Neural cell (in vitro differentiated cells): ENCODE results near the gene KRT14. TPM values are rescaled to one million over a fixed set of nuclear protein-coding genes. Genes with fewer than 3 reads are reported as not detected.
"Not testable (repeated sequence)": the region's sequence is repeated elsewhere in the genome, so short reads cannot be mapped to it uniquely, and the experiment has no call there.

Experiments
- H2AFZ ChIP-seq: fragments of 200-600, 300-800 bp; sonication (generic), shearing (Covaris generic); 2 replicates; pipeline ENCODE4 v1.6.0; 2014; ENCODE audit warnings: low read depth, mild to moderate bottlenecking, antibody characterized with exemption, low read length, moderate library complexity
- H3F3A ChIP-seq: fragments of 200-600 bp; shearing (Covaris generic); 2 replicates; pipeline ENCODE4 v1.6.1; 2016; ENCODE audit warnings: mild to moderate bottlenecking, moderate library complexity, mixed read lengths, antibody characterized with exemption, low read length; ENCODE audit not compliant: insufficient read depth, poor library complexity, severe bottlenecking
- H3K27ac ChIP-seq: fragments of 200-600, 300-800 bp; sonication (generic), shearing (Covaris generic); 2 replicates; pipeline ENCODE4 v1.5.1; 2014; ENCODE audit warnings: mild to moderate bottlenecking, low read length, moderate library complexity
- H3K27me3 ChIP-seq: fragments of 300-800, 200-600 bp; sonication (generic), shearing (Covaris generic); 2 replicates; pipeline ENCODE4 v1.6.0; 2014; ENCODE audit warnings: mild to moderate bottlenecking, low read depth, low read length, moderate library complexity; ENCODE audit not compliant: insufficient read depth
- H3K36me3 ChIP-seq: fragments of 300-800, 200-600 bp; sonication (generic), shearing (Covaris generic); 2 replicates; pipeline ENCODE4 v1.5.1; 2014; ENCODE audit warnings: mild to moderate bottlenecking, antibody characterized with exemption, low read length, moderate library complexity; ENCODE audit not compliant: insufficient read depth
- H3K4me2 ChIP-seq: fragments of 300-800, 200-600 bp; sonication (generic), shearing (Covaris generic); 2 replicates; pipeline ENCODE4 v1.6.0; 2014; ENCODE audit warnings: mild to moderate bottlenecking, low read length
- H3K4me3 ChIP-seq: fragments of 300-800, 200-600 bp; sonication (generic), shearing (Covaris generic); 2 replicates; pipeline ENCODE4 v1.5.1; 2014; ENCODE audit warnings: mild to moderate bottlenecking, low read length, moderate library complexity
- H3K79me2 ChIP-seq: fragments of 200-600 bp; shearing (Covaris generic); replicated peaks from 2 replicates; pipeline ENCODE4 v1.6.0; 2014; ENCODE audit warnings: mild to moderate bottlenecking, low read length, moderate library complexity; ENCODE audit not compliant: insufficient read depth
- H3K9ac ChIP-seq: fragments of 300-800, 200-600 bp; sonication (generic), shearing (Covaris generic); 2 replicates; pipeline ENCODE4 v1.6.1; 2016; ENCODE audit warnings: mild to moderate bottlenecking, low read length, mixed read lengths
- H3K9me2 ChIP-seq: fragments of 200-600 bp; shearing (Covaris generic); 2 replicates; pipeline ENCODE4 v1.6.1; 2016; ENCODE audit warnings: mild to moderate bottlenecking, low read length, mixed read lengths; ENCODE audit not compliant: insufficient read depth
- H3K9me3 ChIP-seq: fragments of 200-600, 300-800 bp; sonication (generic), shearing (Covaris generic); 2 replicates; pipeline ENCODE4 v1.6.1; 2016; ENCODE audit warnings: mild to moderate bottlenecking, mixed run types, low read length, moderate library complexity, mixed read lengths
- H4K20me1 ChIP-seq: fragments of 200-600 bp; shearing (Covaris generic); 2 replicates; pipeline ENCODE4 v1.6.1; 2016; ENCODE audit warnings: mild to moderate bottlenecking, mixed run types; ENCODE audit not compliant: insufficient read depth
- EP300 ChIP-seq: fragments of 450-650 bp; conservative IDR thresholded peaks from 2 replicates; pipeline ENCODE4 v1.6.1; 2014; ENCODE audit warnings: antibody characterized with exemption, mild to moderate bottlenecking, moderate library complexity; ENCODE audit not compliant: poor library complexity, severe bottlenecking
- EZH2 ChIP-seq: fragments of 200-600, 300-800 bp; shearing (Covaris generic), sonication (generic); IDR thresholded peaks from 2 replicates; pipeline ENCODE4 v1.6.1; 2014; ENCODE audit warnings: antibody characterized with exemption, low read length, borderline replicate concordance, mild to moderate bottlenecking; ENCODE audit not compliant: insufficient read depth, poor library complexity, severe bottlenecking
- MXI1 ChIP-seq: fragments of 450-650 bp; conservative IDR thresholded peaks from 2 replicates; pipeline ENCODE4 v1.6.1; 2014; ENCODE audit warnings: antibody characterized with exemption, mild to moderate bottlenecking; ENCODE audit not compliant: poor library complexity, severe bottlenecking
- POLR2AphosphoS5 ChIP-seq: IDR thresholded peaks from 2 replicates; pipeline ENCODE4 v1.6.1; 2012
- SMC3 ChIP-seq: fragments of 450-650 bp; conservative IDR thresholded peaks from 2 replicates; pipeline ENCODE4 v1.6.1; 2014; ENCODE audit warnings: antibody characterized with exemption, mild to moderate bottlenecking, moderate library complexity; ENCODE audit not compliant: poor library complexity
- TAF1 ChIP-seq: IDR thresholded peaks from 2 replicates; pipeline ENCODE4 v1.6.1; 2012; ENCODE audit warnings: low read depth
- polyA plus RNA-seq: library from polyadenylated mRNA; depleted of rRNA; stranded (reverse); fragments of >200 nt; gene quantifications from 2 replicates; pipeline ENCODE4 v1.2.3, GENCODE V29; 2014
- TF ChIP-seq, protein P1 (sequence below): fragments of 450-650 bp; IDR thresholded peaks from 2 replicates; pipeline ENCODE4 v1.5.1; 2014; ENCODE audit warnings: antibody characterized with exemption, mild to moderate bottlenecking, moderate library complexity; ENCODE audit not compliant: poor library complexity, severe bottlenecking
- TF ChIP-seq, protein P2 (sequence below): IDR thresholded peaks from 2 replicates; pipeline ENCODE4 v1.6.1; 2012; ENCODE audit warnings: borderline replicate concordance

Gene KRT14
- polyA plus RNA-seq, 1 donor from 2014 or later, result not detected

DNA sequence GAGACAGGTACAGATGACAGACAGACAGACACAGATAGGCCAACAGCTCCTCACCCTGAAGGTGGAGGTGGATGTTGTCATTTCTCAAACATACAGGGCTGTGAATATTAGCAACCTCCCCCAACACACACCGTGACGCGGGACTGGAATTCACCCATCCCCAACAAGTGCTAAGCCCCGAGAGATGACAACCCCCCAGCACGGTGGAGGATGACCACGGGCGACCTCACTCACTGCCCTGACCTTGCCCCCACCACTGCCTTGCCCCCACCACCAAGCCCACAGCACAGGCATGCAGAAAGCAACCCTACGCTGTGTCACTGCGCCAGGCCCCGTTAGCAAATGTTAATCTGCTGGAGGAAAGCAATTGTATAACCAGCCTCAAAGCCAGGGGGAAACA is 42.6 kb upstream of the KRT14 start:
- Histone ChIP-seq H3K36me3 (no peaks in the 10 kb centered on the region), H3K9ac (no peak overlapping the region), H3K4me2 (no peak overlapping the region), H3K27ac (no peak overlapping the region), H2AFZ (no peak overlapping the region), H4K20me1 (no peaks in the 10 kb centered on the region), H3K9me2 (no peaks in the 10 kb centered on the region), H3K4me3 (no peak overlapping the region), H3F3A (no peaks in the 10 kb centered on the region), H3K79me2 (no peaks in the 10 kb centered on the region), H3K27me3 (no peaks in the 10 kb centered on the region), H3K9me3 (no peaks in the 10 kb centered on the region)
- TF ChIP-seq TAF1, result no peak
- no peak for TF ChIP-seq EP300
- TF ChIP-seq MXI1, result no peak

DNA sequence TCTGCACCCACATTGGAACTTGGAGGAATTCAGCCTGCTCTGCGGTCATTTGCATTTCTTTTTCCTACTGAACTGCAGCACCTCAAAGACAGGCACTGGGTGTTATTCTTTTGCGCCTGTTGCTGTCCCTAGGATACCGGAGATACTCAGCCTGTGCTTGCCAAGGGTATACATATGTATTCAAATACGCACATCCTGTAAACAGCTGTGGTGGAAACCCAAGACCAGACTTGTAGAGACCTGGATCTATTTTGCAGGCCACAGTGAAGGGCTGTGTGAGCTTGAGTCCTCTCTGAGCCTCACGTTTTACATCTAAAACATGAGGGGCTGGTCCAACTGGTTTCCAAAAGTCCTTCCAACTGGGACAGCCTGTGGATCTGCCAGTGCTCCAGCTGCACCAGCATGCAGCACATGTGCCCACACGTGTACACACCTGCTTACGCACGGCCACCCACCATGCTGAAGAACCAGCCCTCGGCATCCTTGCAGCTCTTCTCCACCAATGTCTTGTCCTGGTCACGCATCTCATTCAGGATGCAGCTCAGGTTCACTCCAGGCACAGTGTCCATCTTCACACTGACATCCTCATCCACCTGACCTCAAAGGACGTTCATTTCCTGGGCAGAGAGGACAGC is 42.0 kb upstream of the KRT14 start:
- H3K36me3 ChIP-seq, H3K9me3 ChIP-seq, H3K4me2 ChIP-seq, H4K20me1 ChIP-seq, H3K79me2 ChIP-seq, H3K27ac ChIP-seq, H3F3A ChIP-seq, H3K9me2 ChIP-seq, H3K9ac ChIP-seq, H3K27me3 ChIP-seq, H3K4me3 ChIP-seq, H2AFZ ChIP-seq: not testable (repeated sequence)

DNA sequence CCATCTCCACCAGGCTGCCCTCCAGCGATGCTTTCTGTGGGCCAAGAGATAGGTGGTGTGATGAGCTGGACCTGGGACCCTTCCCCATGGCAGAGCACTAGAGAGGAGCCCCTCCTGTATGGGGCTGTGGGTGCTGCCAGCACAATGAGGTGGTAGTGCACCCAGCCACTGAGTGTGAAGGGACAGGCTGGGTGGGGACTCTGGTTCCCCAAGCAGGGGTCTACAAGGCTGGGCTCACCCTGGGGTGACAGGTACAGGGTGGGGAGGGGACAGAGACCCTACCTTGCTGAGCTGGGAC is 41.3 kb upstream of the KRT14 start:
- not testable (repeated sequence) for H3K4me3 ChIP-seq, H3K27ac ChIP-seq, H2AFZ ChIP-seq, H3K9ac ChIP-seq, H3F3A ChIP-seq, H3K9me3 ChIP-seq, H3K36me3 ChIP-seq, H3K4me2 ChIP-seq, H3K27me3 ChIP-seq, H3K79me2 ChIP-seq, H3K9me2 ChIP-seq, H4K20me1 ChIP-seq

DNA sequence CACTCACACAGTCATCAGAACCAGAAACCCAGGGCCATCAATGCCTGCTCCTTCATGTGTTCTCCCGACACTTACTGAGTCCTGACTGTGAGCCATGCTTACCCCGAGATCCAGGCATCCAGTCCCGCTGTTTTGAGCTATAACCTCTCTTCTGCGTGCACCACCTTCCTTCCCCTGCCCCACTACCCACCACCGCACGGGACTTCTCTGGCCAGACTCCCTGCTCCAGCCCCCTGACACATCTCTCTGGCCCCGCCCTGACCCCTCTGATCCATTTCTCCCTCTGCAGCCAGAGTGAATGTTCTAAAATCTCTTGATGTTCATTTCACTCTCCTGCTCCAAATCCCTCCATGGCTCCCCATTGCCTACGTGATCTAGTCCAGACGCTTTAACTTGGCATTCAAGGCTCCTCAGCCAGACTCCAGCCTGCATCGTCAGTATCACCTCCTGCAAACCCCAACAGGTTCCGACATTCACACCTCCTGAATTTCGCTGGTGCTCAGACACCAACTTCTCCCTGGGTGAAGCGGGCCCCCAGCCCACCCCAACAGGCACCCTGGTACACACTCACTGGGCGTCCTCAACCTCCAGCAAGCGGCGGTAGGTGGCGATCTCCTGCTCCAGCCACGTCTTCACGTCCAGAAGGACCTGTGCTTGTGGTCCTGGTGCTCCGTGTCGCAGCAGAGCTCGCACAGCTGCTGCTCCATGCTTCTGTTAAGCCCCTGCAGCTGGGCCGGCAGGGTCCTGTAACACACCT is 40.8 kb upstream of the KRT14 start:
- no peak overlapping the region for H3K27ac ChIP-seq
- no peaks in the 10 kb centered on the region for H3F3A ChIP-seq
- no peaks in the 10 kb centered on the region for H3K79me2 ChIP-seq
- H3K9me3 ChIP-seq, result no peaks in the 10 kb centered on the region
- no peak overlapping the region for H3K9ac ChIP-seq
- H2AFZ ChIP-seq, result no peak overlapping the region
- no peak overlapping the region for H3K4me3 ChIP-seq
- no peaks in the 10 kb centered on the region for H3K27me3 ChIP-seq
- no peaks in the 10 kb centered on the region for H4K20me1 ChIP-seq
- no peak overlapping the region for H3K4me2 ChIP-seq
- H3K9me2 ChIP-seq, result no peaks in the 10 kb centered on the region
- TF ChIP-seq SMC3 (no peak), POLR2AphosphoS5 (no peak), EZH2 (no peak), TAF1 (no peak)
- TF ChIP-seq, protein P1, sequence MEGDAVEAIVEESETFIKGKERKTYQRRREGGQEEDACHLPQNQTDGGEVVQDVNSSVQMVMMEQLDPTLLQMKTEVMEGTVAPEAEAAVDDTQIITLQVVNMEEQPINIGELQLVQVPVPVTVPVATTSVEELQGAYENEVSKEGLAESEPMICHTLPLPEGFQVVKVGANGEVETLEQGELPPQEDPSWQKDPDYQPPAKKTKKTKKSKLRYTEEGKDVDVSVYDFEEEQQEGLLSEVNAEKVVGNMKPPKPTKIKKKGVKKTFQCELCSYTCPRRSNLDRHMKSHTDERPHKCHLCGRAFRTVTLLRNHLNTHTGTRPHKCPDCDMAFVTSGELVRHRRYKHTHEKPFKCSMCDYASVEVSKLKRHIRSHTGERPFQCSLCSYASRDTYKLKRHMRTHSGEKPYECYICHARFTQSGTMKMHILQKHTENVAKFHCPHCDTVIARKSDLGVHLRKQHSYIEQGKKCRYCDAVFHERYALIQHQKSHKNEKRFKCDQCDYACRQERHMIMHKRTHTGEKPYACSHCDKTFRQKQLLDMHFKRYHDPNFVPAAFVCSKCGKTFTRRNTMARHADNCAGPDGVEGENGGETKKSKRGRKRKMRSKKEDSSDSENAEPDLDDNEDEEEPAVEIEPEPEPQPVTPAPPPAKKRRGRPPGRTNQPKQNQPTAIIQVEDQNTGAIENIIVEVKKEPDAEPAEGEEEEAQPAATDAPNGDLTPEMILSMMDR, result no peak
- TF ChIP-seq, protein P2, sequence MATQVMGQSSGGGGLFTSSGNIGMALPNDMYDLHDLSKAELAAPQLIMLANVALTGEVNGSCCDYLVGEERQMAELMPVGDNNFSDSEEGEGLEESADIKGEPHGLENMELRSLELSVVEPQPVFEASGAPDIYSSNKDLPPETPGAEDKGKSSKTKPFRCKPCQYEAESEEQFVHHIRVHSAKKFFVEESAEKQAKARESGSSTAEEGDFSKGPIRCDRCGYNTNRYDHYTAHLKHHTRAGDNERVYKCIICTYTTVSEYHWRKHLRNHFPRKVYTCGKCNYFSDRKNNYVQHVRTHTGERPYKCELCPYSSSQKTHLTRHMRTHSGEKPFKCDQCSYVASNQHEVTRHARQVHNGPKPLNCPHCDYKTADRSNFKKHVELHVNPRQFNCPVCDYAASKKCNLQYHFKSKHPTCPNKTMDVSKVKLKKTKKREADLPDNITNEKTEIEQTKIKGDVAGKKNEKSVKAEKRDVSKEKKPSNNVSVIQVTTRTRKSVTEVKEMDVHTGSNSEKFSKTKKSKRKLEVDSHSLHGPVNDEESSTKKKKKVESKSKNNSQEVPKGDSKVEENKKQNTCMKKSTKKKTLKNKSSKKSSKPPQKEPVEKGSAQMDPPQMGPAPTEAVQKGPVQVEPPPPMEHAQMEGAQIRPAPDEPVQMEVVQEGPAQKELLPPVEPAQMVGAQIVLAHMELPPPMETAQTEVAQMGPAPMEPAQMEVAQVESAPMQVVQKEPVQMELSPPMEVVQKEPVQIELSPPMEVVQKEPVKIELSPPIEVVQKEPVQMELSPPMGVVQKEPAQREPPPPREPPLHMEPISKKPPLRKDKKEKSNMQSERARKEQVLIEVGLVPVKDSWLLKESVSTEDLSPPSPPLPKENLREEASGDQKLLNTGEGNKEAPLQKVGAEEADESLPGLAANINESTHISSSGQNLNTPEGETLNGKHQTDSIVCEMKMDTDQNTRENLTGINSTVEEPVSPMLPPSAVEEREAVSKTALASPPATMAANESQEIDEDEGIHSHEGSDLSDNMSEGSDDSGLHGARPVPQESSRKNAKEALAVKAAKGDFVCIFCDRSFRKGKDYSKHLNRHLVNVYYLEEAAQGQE, result no peak
- no peaks in the 10 kb centered on the region for H3K36me3 ChIP-seq

DNA sequence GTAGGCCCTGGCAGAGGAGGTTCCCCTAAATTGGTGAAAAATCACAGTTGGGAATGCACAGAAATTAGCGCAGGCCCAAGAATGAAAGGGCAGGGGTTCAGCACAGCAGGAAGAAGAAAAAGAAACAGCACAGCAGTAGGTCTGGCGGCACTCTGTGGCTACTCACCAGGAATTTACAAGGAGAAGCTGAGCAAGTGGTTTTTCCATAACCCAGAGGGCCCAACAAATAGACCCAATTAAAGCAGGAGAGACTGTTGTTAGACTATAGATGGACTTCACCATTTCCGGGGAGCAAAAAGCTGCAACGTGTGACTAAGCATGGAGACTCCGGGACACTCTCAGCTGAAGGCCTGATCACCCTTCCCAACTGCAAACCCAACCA is 40.2 kb upstream of the KRT14 start:
- H3K4me2 ChIP-seq, result not testable (repeated sequence)

More for the DNA sequence above, 40.2 kb upstream of the KRT14 start:
- not testable (repeated sequence) for H3K9me3 ChIP-seq, H3K27me3 ChIP-seq, H2AFZ ChIP-seq, H3K27ac ChIP-seq, H3K4me3 ChIP-seq, H4K20me1 ChIP-seq, H3K9me2 ChIP-seq, H3F3A ChIP-seq, H3K79me2 ChIP-seq, H3K9ac ChIP-seq, H3K36me3 ChIP-seq
